Erythroblast (primary cell): ENCODE measurements around the gene GAREM1.

ENCODE experiments used
- GATA1 ChIP-seq: IDR thresholded peaks from 2 replicates; pipeline ENCODE4 v1.6.1; 2011; ENCODE audit warnings: low read depth, mild to moderate bottlenecking, control low read depth, low read length, moderate library complexity
- POLR2A ChIP-seq: IDR thresholded peaks from 2 replicates; pipeline ENCODE4 v1.6.1; 2011; ENCODE audit warnings: mild to moderate bottlenecking, low read length

DNA sequence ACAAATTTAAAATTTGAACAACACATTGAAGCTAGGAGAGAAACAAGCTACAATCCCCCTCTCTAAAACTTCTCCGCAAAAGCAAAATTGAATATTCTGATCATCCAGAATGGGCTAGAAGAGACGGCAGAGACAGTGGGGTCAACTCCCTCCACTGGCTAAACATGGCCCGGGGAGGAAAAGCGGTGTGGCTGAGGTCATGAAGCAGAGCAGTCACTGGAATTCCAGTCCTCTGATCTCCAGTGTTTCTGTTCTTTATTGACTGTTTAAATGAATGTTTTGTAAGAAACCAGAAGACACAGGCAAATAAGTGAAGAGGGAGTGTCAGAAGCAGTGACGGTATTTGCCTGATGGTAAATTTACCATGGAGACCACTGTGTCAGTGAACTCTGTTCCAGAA, 116.2 kb downstream of the GAREM1 start:
- no peak for TF ChIP-seq POLR2A
- no peak for TF ChIP-seq GATA1
